OCI-LY7 (cell line): ENCODE results near the gene HIP1R. TPM values are rescaled to one million over a fixed set of nuclear protein-coding genes. Genes with fewer than 3 reads are reported as not detected.

Experiments
- BruUV-seq: library from RNA; stranded (reverse); fragments of 400-500 nt; replicated peaks from 2 replicates; lab custom pipeline; 2021; lab: Mats Ljungman, UMichigan
- CTCF ChIA-PET: fragments of 300-600 bp; sonication (Branson Sonifier 250); formaldehyde crosslinking; loops from one replicate; lab custom pipeline; 2022; ENCODE audit warnings: antibody characterized with exemption; ENCODE audit not compliant: unreplicated experiment; lab: Charles Lee
- POLR2A ChIA-PET: fragments of 300-600 bp; sonication (Branson Sonifier 250); formaldehyde crosslinking; loops from one replicate; lab custom pipeline; 2022; ENCODE audit warnings: antibody characterized with exemption; lab: Charles Lee
- DNase-seq: peaks from one replicate; pipeline ENCODE4 v3.0.0-alpha.2; 2015; ENCODE audit warnings: low spot score
- H2AFZ ChIP-seq: fragments of 200-600 bp; sonication (generic), shearing (Covaris generic); 2 replicates; pipeline ENCODE4 v1.6.1; 2014; ENCODE audit warnings: mild to moderate bottlenecking, antibody characterized with exemption, low read length, moderate library complexity
- H3K27ac ChIP-seq: fragments of 200-600 bp; sonication (generic); 2 replicates; pipeline ENCODE4 v1.5.1; 2014; ENCODE audit warnings: mixed run types, low read depth, mild to moderate bottlenecking, moderate library complexity, low read length, inconsistent platforms; ENCODE audit not compliant: poor library complexity, severe bottlenecking
- H3K36me3 ChIP-seq: fragments of 200-600 bp; sonication (generic); 2 replicates; pipeline ENCODE4 v1.6.1; 2014; ENCODE audit warnings: mild to moderate bottlenecking, antibody characterized with exemption, low read length, moderate library complexity, mixed read lengths; ENCODE audit not compliant: insufficient read depth
- H3K4me1 ChIP-seq: fragments of 200-600 bp; sonication (generic); 2 replicates; pipeline ENCODE4 v1.5.1; 2014; ENCODE audit warnings: mild to moderate bottlenecking, low read length; ENCODE audit not compliant: insufficient read depth, poor library complexity, severe bottlenecking
- H3K4me2 ChIP-seq: fragments of 200-600 bp; sonication (generic); 2 replicates; pipeline ENCODE4 v1.6.1; 2014; ENCODE audit warnings: mild to moderate bottlenecking, low read length
- H3K4me3 ChIP-seq: fragments of 200-600 bp; sonication (generic); 2 replicates; pipeline ENCODE4 v1.5.1; 2014; ENCODE audit warnings: mild to moderate bottlenecking, low read depth, low read length; ENCODE audit not compliant: poor library complexity, severe bottlenecking
- H3K79me2 ChIP-seq: fragments of 200-600 bp; sonication (generic); 2 replicates; pipeline ENCODE4 v1.6.1; 2016; ENCODE audit warnings: low read depth, mild to moderate bottlenecking, low read length, moderate library complexity, mixed read lengths; ENCODE audit not compliant: insufficient read depth
- H3K9me2 ChIP-seq: fragments of 200-600 bp; sonication (generic); 2 replicates; pipeline ENCODE4 v1.6.1; 2016; ENCODE audit warnings: mild to moderate bottlenecking, low read length, mixed read lengths; ENCODE audit not compliant: insufficient read depth
- H3K9me3 ChIP-seq: fragments of 200-600 bp; sonication (generic); 2 replicates; pipeline ENCODE4 v1.6.1; 2014; ENCODE audit warnings: mild to moderate bottlenecking, mixed run types, low read length, mixed read lengths
- H4K20me1 ChIP-seq: fragments of 200-600 bp; sonication (generic); 2 replicates; pipeline ENCODE4 v1.6.1; 2014; ENCODE audit warnings: mild to moderate bottlenecking, antibody characterized with exemption, low read length, moderate library complexity, mixed read lengths; ENCODE audit not compliant: insufficient read depth
- CTCF ChIP-seq: fragments of 200-600 bp; sonication (generic); conservative IDR thresholded peaks from 2 replicates; pipeline ENCODE4 v1.5.1; 2014; ENCODE audit warnings: mild to moderate bottlenecking, antibody characterized with exemption, low read length, moderate library complexity, mixed read lengths
- EZH2phosphoT487 ChIP-seq: fragments of 200-600 bp; sonication (generic); IDR thresholded peaks from 2 replicates; pipeline ENCODE4 v1.6.1; 2018; ENCODE audit warnings: low read depth, borderline replicate concordance, mild to moderate bottlenecking, mixed run types, antibody characterized with exemption, low read length, moderate library complexity, mixed read lengths
- intact Hi-C: fragments of 100-400 bp; cut with micrococcal nuclease; formaldehyde crosslinking; loops from one replicate; pipeline ENCODE4 v1.10.0; 2022; ENCODE audit not compliant: unreplicated experiment
- total RNA-seq, 2 experiments: library from RNA; depleted of rRNA in 1 of 2; stranded (reverse); fragments of >200 nt in 1 of 2; shearing (Covaris generic) in 1 of 2; gene quantifications; 2 replicates each; pipeline ENCODE4 v1.2.3, GENCODE V29; 2014 to 2022

The HIP1R gene
- total RNA-seq, 2 experiments from 2014 or later: 56.5 to 66.4 TPM

DNA sequence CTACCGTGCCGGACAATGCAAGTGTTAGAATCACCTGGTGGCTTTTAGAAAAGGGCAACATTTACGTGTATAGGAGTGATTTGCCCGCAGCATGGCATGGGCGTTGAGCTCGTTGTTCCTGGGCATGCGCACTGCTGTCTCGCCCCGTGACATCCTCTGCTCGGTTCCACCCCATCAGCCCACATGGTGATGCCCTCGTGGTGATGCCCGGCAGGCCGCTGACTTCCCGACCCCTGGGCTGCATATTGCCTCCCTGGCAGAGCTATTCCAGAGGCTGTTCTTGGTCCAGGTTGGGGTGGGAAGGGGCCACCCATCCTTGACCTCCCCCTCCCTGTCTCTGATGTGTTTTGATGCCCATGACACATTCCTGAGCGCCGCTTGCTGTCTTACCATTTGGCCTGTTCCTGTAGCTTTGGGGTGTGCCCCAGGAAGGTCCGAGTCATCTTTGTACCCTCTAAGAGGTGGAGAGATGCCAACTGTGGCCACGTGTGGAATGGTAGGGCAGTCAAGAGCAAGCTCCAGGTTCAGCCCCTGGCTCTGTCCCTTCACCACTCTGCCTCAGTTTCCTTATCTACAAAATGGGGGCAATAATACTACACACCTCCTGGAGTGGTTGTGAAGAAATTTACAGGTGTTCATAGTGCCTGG lies 4.8 kb downstream of the HIP1R start:
- CTCF ChIA-PET: no interaction called here
- intact Hi-C loops: loop anchor here (5.0 kb wide), 1 partner anchor 48 kb away; no protein-coding TSS in a partner anchor
- Histone ChIP-seq H3K4me3 (no peak overlapping the region), H3K79me2 (peaks cover 47% of the 10 kb centered on the region), H4K20me1 (peaks cover 12% of the 10 kb centered on the region; the same call in 1 of the 2 replicates), H2AFZ (no peak overlapping the region), H3K36me3 (peaks cover 20% of the 10 kb centered on the region), H3K9me3 (no peaks in the 10 kb centered on the region), H3K4me1 (peaks cover 26% of the 10 kb centered on the region), H3K9me2 (no peaks in the 10 kb centered on the region), H3K27ac (no peak overlapping the region), H3K4me2 (no peak overlapping the region)
- DNase-seq: no peak
- no TSS peak for BruUV-seq
- TF ChIP-seq EZH2phosphoT487 (no peak), CTCF (no peak)
- POLR2A ChIA-PET: no interaction called here

GRCh38 chr12:122840580-122841513 lies 5.6 kb downstream of the HIP1R start:
- CTCF ChIA-PET: no interaction called here
- Histone ChIP-seq H3K4me2 (no peak overlapping the region), H3K4me1 (peaks cover 32% of the 10 kb centered on the region), H3K27ac (no peak overlapping the region), H3K79me2 (peaks cover 47% of the 10 kb centered on the region), H3K9me3 (no peaks in the 10 kb centered on the region), H3K9me2 (no peaks in the 10 kb centered on the region), H3K4me3 (no peak overlapping the region), H4K20me1 (peaks cover 12% of the 10 kb centered on the region; the same call in 1 of the 2 replicates), H2AFZ (no peak overlapping the region), H3K36me3 (peaks cover 20% of the 10 kb centered on the region)
- TF ChIP-seq EZH2phosphoT487 (no peak), CTCF (no peak)
- no peak for DNase-seq
- POLR2A ChIA-PET: no interaction called here
- intact Hi-C loops: no loop called here
- BruUV-seq: no TSS peak
